Natural killer cell (primary cell): ENCODE data around the gene PLEKHF1. TPM values are rescaled to one million over a fixed set of nuclear protein-coding genes. Genes with fewer than 3 reads are reported as not detected.

Experiments used
- ATAC-seq, 3 donors: fragments of 150-1000 bp in 2 of 3; fragments of 200-7000 bp in 1 of 3; cut with Tn5 transposase; 1 replicate in 1 of 3; 2 replicates in 2 of 3; pipeline ENCODE4 v1.10.0; 2021; ENCODE audit warnings: mild to moderate bottlenecking in 2 of 3, moderate library complexity in 2 of 3
- DNase-seq, 2 donors: peaks; one replicate each; pipeline versions ENCODE4 v3.0.0 to v3.0.0-alpha.2; 2013 to 2021; ENCODE audit warnings: mixed read lengths in 1 of 2
- H3K27ac ChIP-seq: one replicate; pipeline ENCODE4 v1.5.1; 2013; ENCODE audit warnings: mild to moderate bottlenecking, low read length
- H3K27me3 ChIP-seq: one replicate; pipeline ENCODE4 v1.6.1; 2013; ENCODE audit warnings: low read length; ENCODE audit not compliant: control insufficient read depth, insufficient read depth
- H3K36me3 ChIP-seq: one replicate; pipeline ENCODE4 v1.6.1; 2013; ENCODE audit warnings: low read length; ENCODE audit not compliant: control insufficient read depth, insufficient read depth
- H3K4me1 ChIP-seq: one replicate; pipeline ENCODE4 v1.6.1; 2013; ENCODE audit warnings: low read length; ENCODE audit not compliant: control insufficient read depth, insufficient read depth
- H3K4me3 ChIP-seq: one replicate; pipeline ENCODE4 v1.5.1; 2013; ENCODE audit warnings: low read length
- H3K9me3 ChIP-seq: one replicate; pipeline ENCODE4 v1.6.1; 2013; ENCODE audit warnings: low read length; ENCODE audit not compliant: control insufficient read depth, insufficient read depth
- H3K27ac Mint-ChIP-seq, 2 donors: one replicate each; pipeline ENCODE4 v1.8.0; 2022; ENCODE audit warnings: mild to moderate bottlenecking in 2 of 2, mixed read lengths in 2 of 2, moderate library complexity in 1 of 2
- H3K27me3 Mint-ChIP-seq, 2 donors: one replicate each; pipeline ENCODE4 v1.8.0; 2022; ENCODE audit warnings: low read depth in 2 of 2, mixed read lengths in 2 of 2
- H3K36me3 Mint-ChIP-seq: one replicate; pipeline ENCODE4 v1.8.0; 2022; ENCODE audit warnings: mixed read lengths
- H3K4me1 Mint-ChIP-seq, 2 donors: one replicate each; pipeline ENCODE4 v1.8.0; 2022; ENCODE audit warnings: mixed read lengths in 2 of 2
- H3K4me3 Mint-ChIP-seq: one replicate; pipeline ENCODE4 v1.8.0; 2022; ENCODE audit warnings: mild to moderate bottlenecking, moderate library complexity, mixed read lengths
- H3K9me3 Mint-ChIP-seq, 2 donors: one replicate each; pipeline ENCODE4 v1.8.0; 2022; ENCODE audit warnings: mixed read lengths in 2 of 2
- CTCF ChIP-seq: fragments of 200-600 bp; IDR thresholded peaks from one replicate; pipeline ENCODE4 v1.8.0; 2022; ENCODE audit warnings: antibody characterized with exemption
- WGBS: methylation state at CpG from one replicate; pipeline ENCODE4 v1.1.7; 2013; ENCODE audit warnings: missing lambda C conversion rate; ENCODE audit not compliant: insufficient coverage; 5-methylcytosine and 5-hydroxymethylcytosine counted together
- intact Hi-C: fragments of 100-400 bp; cut with micrococcal nuclease; formaldehyde crosslinking; loops from one replicate; pipeline ENCODE4 v1.14.2; 2022
- total RNA-seq, 4 donors: library from RNA; stranded (reverse); fragments of 120-200 nt in 1 of 4; gene quantifications; one replicate each; pipeline versions ENCODE4 v1.2.3 to v1.2.4, GENCODE V29; 2013 to 2022

PLEKHF1 gene
- total RNA-seq, 3 donors from 2014 or later (not counting 1 experiment from before 2014, with no cell fraction given), result 53.0 to 81.8 (median 53.8) TPM

- H3K4me1 ChIP-seq, result peaks cover 20% of the 10 kb centered on the region
- intact Hi-C loops, result loop anchor here (1.0 kb wide), 2 partner anchors 26 to 81 kb away; partner anchors contain the start of gene PLEKHF1
- WGBS, result 43% methylated on average over 2 of the region's 2 CpGs
- Mint-ChIP-seq H3K4me1 (peaks cover 56 to 58% of the 10 kb centered on the region in 2 donors), H3K9me3 (no peaks in the 10 kb centered on the region), H3K36me3 (no peaks in the 10 kb centered on the region), H3K27ac (peak overlapping the region; percentile 41 to 77), H3K27me3 (no peaks in the 10 kb centered on the region), H3K4me3 (no peak overlapping the region)
- H3K4me3 ChIP-seq, result no peak overlapping the region
- ATAC-seq (peak; percentile 74 to 79 (median 75)), DNase-seq (peak in 1 of 2 donors; percentile 86)
- H3K9me3 ChIP-seq, result peaks cover 5% of the 10 kb centered on the region
- no peaks in the 10 kb centered on the region for H3K36me3 ChIP-seq
- no peaks in the 10 kb centered on the region for H3K27me3 ChIP-seq
- H3K27ac ChIP-seq, result peak overlapping the region; percentile 24
- peak; percentile 64 for TF ChIP-seq CTCF
Measured at GRCh38 chr19:29690842-29691241, 25.6 kb downstream of the PLEKHF1 start.

GRCh38 chr19:29694161-29694560 lies 28.9 kb downstream of the PLEKHF1 start:
- H3K4me1 ChIP-seq, result peaks cover 23% of the 10 kb centered on the region
- H3K36me3 Mint-ChIP-seq, result no peaks in the 10 kb centered on the region
- peaks cover 34 to 45% of the 10 kb centered on the region in 2 donors for H3K4me1 Mint-ChIP-seq
- no peaks in the 10 kb centered on the region for H3K9me3 Mint-ChIP-seq
- no peak for ATAC-seq
- no peak overlapping the region for H3K27ac ChIP-seq
- no peak overlapping the region for H3K4me3 ChIP-seq
- H3K27me3 Mint-ChIP-seq, result no peaks in the 10 kb centered on the region
- no peak overlapping the region for H3K4me3 Mint-ChIP-seq
- peak overlapping the region; percentile 76 to 87 for H3K27ac Mint-ChIP-seq
- H3K36me3 ChIP-seq, result no peaks in the 10 kb centered on the region
- TF ChIP-seq CTCF, result no peak
- no peak for DNase-seq
- 95% methylated on average over 5 of the region's 5 CpGs for WGBS
- intact Hi-C loops, result loop anchor here (1.0 kb wide), 1 partner anchor 22 kb away; no protein-coding TSS in a partner anchor
- H3K9me3 ChIP-seq, result peaks cover 5% of the 10 kb centered on the region
- no peaks in the 10 kb centered on the region for H3K27me3 ChIP-seq

- ATAC-seq, result peak; percentile 95 to 96 (median 95)
- H3K4me1 Mint-ChIP-seq, result peaks cover 28 to 38% of the 10 kb centered on the region in 2 donors
- TF ChIP-seq CTCF, result peak; percentile 86
- peak overlapping the region; percentile 76 to 87 for H3K27ac Mint-ChIP-seq
- Histone ChIP-seq H3K9me3 (peaks cover 5% of the 10 kb centered on the region), H3K27ac (no peak overlapping the region), H3K27me3 (no peaks in the 10 kb centered on the region), H3K4me3 (no peak overlapping the region), H3K4me1 (peaks cover 23% of the 10 kb centered on the region), H3K36me3 (no peaks in the 10 kb centered on the region)
- WGBS, result 79% methylated on average over 19 of the region's 19 CpGs
- intact Hi-C loops, result loop anchor here (1.0 kb wide), 1 partner anchor 21 kb away; no protein-coding TSS in a partner anchor
- H3K4me3 Mint-ChIP-seq, result no peak overlapping the region
- peak; percentile 79 to 91 for DNase-seq
- H3K36me3 Mint-ChIP-seq, result no peaks in the 10 kb centered on the region
- no peaks in the 10 kb centered on the region for H3K9me3 Mint-ChIP-seq
- no peaks in the 10 kb centered on the region for H3K27me3 Mint-ChIP-seq
Measured at GRCh38 chr19:29694669-29695627, 29.7 kb downstream of the PLEKHF1 start.
